Stimulated activated memory B cell treated with anti-CD40 and anti-IgM and Interleukin-4, amounts not matched to agents 10 μg/mL and 1 μg/mL and 100 μg/mL, for 72 hours (primary cell): ENCODE data around the gene TRIP11.

ENCODE experiments used
- ATAC-seq: fragments of 150-1000 bp; cut with Tn5 transposase; 2 replicates; pipeline ENCODE4 v1.10.0; 2021
- H3K27ac Mint-ChIP-seq: one replicate; pipeline ENCODE4 v1.8.0; 2022; ENCODE audit warnings: mild to moderate bottlenecking, mixed read lengths
- H3K27me3 Mint-ChIP-seq: one replicate; pipeline ENCODE4 v1.8.0; 2022; ENCODE audit warnings: mixed read lengths
- H3K36me3 Mint-ChIP-seq: one replicate; pipeline ENCODE4 v1.8.0; 2022; ENCODE audit warnings: mixed read lengths
- H3K4me1 Mint-ChIP-seq: one replicate; pipeline ENCODE4 v1.8.0; 2022; ENCODE audit warnings: mixed read lengths
- H3K4me3 Mint-ChIP-seq: one replicate; pipeline ENCODE4 v1.8.0; 2022; ENCODE audit warnings: mild to moderate bottlenecking, moderate library complexity, mixed read lengths
- H3K9me3 Mint-ChIP-seq: one replicate; pipeline ENCODE4 v1.8.0; 2022; ENCODE audit warnings: mixed read lengths

The TRIP11 gene

DNA sequence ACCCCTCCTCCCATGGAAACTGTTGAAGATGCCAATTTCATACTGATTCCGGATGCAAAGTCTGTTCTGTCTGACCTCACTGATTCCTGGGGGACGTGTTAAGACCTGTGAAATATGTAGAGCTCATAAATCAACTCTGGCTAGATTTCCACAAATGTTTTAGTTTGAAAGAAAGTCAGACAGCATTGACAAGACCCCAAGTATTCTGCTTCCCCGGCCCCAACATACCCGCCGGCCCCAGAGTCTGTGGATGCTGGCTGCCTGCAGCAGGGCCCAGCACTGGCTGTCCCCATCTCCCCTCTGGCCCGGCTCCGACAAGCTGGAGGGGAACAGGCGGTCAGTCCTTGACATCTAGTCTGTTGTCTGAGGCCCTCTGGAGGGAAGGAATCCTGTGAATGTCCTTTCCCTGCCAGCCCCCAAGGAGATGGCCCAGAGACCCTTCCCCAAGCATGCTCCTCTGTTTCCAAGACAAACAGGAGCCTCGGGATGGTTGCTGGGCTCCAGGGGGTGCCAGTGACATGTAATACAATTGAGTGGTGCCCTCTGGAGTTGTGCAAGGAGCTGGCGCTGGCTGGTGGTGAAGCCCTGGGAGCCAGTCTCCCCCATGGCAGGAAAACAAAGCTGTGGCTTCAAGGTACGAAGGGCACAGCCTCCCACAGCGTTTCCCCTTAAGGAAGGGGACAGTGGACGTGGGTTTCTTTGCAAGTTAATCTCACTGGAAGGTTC, 114.7 kb downstream of the TRIP11 start:
- no peak overlapping the region for H3K4me3 Mint-ChIP-seq
- no peaks in the 10 kb centered on the region for H3K9me3 Mint-ChIP-seq
- H3K27ac Mint-ChIP-seq = no peak overlapping the region
- ATAC-seq = no peak
- H3K27me3 Mint-ChIP-seq = no peaks in the 10 kb centered on the region
- H3K36me3 Mint-ChIP-seq = no peaks in the 10 kb centered on the region
- H3K4me1 Mint-ChIP-seq = no peaks in the 10 kb centered on the region

- H3K27ac Mint-ChIP-seq = no peak overlapping the region
- H3K9me3 Mint-ChIP-seq = peaks cover 2% of the 10 kb centered on the region
- ATAC-seq = no peak
- no peaks in the 10 kb centered on the region for H3K36me3 Mint-ChIP-seq
- H3K4me1 Mint-ChIP-seq = no peaks in the 10 kb centered on the region
- no peaks in the 10 kb centered on the region for H3K27me3 Mint-ChIP-seq
- H3K4me3 Mint-ChIP-seq = no peak overlapping the region
These were observed 119.3 kb downstream of the TRIP11 start for GRCh38 chr14:91920526-91920925.

DNA sequence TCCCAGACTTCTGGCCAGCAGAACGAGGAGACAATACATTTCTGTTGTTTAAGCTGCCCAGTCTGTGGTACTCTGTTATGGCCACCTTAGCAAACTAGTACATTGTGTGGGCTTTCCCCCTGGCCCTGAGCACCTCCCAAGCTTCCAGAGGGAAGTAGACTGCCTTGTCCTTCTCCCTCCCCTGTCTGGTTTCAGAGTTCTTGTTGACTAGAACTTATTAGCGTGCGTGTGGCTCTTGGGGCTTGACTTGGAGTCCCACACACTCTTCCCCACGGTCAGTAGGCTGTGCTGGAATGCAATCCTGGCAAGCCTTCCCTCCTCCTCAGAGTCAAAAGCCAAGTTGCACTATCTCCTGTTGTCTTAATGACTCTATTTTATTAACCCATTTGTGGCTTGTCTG, 120.0 kb downstream of the TRIP11 start:
- Mint-ChIP-seq H3K4me1 (no peaks in the 10 kb centered on the region), H3K27ac (no peak overlapping the region), H3K27me3 (no peaks in the 10 kb centered on the region), H3K9me3 (peaks cover 3% of the 10 kb centered on the region), H3K4me3 (no peak overlapping the region), H3K36me3 (no peaks in the 10 kb centered on the region)
- ATAC-seq = no peak

DNA sequence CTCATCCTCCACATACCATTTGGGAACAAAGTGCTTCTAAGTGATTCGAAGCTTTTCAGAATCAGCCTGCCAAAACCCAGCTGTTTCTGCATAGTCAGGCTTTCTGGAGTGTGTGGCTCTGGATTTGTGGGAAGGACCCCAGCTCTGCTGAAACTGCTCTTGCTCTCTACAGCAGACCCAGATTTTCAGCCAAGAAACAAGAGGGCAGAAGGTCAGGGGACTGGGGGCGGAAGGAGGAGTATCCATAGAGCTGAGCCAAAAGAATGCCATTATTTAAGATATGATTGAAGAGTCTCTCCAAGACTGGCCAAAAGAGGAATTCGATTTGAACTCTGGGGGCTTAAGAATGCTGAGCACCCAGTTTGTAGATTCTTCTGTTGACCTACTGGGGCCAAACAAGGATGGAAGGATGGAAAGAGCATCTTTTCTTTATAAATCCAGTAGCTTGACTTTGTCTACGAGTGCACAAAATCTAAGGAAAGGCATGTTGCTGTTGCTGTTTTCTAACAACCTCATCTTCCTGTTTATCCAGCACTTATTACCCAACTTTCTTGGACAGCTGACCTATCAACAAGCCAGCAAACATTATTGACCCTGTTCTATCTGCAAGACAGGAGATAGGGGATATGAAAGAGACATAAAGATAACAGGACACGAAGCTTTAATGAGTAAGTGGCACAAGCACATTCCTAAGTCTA, 121.5 kb downstream of the TRIP11 start:
- ATAC-seq = no peak
- Mint-ChIP-seq H3K27me3 (no peaks in the 10 kb centered on the region), H3K9me3 (peaks cover 3% of the 10 kb centered on the region), H3K27ac (no peak overlapping the region), H3K36me3 (no peaks in the 10 kb centered on the region), H3K4me1 (no peaks in the 10 kb centered on the region), H3K4me3 (no peak overlapping the region)
